HCT116 (cell line): ENCODE data around the gene RIN3. TPM values are rescaled to one million over a fixed set of nuclear protein-coding genes. Genes with fewer than 3 reads are reported as not detected.

Source experiments
- ATAC-seq: fragments of 200-7000 bp; cut with Tn5 transposase; 2 replicates; pipeline ENCODE4 v1.9.1; 2020; ENCODE audit warnings: mild to moderate bottlenecking, moderate library complexity
- BruUV-seq: library from RNA; stranded (reverse); fragments of 400-500 nt; replicated peaks from 2 replicates; lab custom pipeline; 2021; lab: Mats Ljungman, UMichigan
- CTCF ChIA-PET: fragments of 300-600 bp; sonication (Branson Sonifier 250); formaldehyde crosslinking; loops from one replicate; lab custom pipeline; 2021; ENCODE audit warnings: antibody characterized with exemption; lab: Charles Lee
- POLR2A ChIA-PET: fragments of 300-600, 350-600 bp; sonication (Branson Sonifier 250); formaldehyde crosslinking; loops from one replicate; lab custom pipeline; 2021; ENCODE audit warnings: antibody characterized with exemption; lab: Charles Lee
- RAD21 ChIA-PET, 2 experiments: fragments of 300-600 bp; sonication (Branson Sonifier 250); formaldehyde crosslinking; loops; one replicate each; lab custom pipeline; 2023; ENCODE audit warnings: low total read pairs in 2 of 2; ENCODE audit not compliant: uncharacterized antibody in 2 of 2, unreplicated experiment in 2 of 2, low non-redundant PET in 1 of 2; lab: Charles Lee
- DNase-seq: peaks from one replicate; pipeline ENCODE4 v3.0.0-alpha.2; 2010; ENCODE audit warnings: low read depth, low spot score
- H2AFZ ChIP-seq: fragments of 200-600 bp; shearing (Covaris generic), sonication (generic); 2 replicates; pipeline ENCODE4 v1.6.1; 2017; ENCODE audit warnings: low read depth, mixed run types, mixed read lengths, antibody characterized with exemption, low read length; ENCODE audit not compliant: poor library complexity, severe bottlenecking
- H3K27ac ChIP-seq: 2 replicates; pipeline ENCODE4 v1.5.1; 2012; ENCODE audit warnings: low read depth, low read length
- H3K27me3 ChIP-seq: fragments of 200-600 bp; sonication (generic); 2 replicates; pipeline ENCODE4 v1.6.1; 2016; ENCODE audit warnings: mixed run types, low read length, mixed read lengths; ENCODE audit not compliant: insufficient read depth
- H3K36me3 ChIP-seq, 2 experiments: fragments of 200-500 bp in 1 of 2; fragments of 200-600 bp in 1 of 2; sonication (Bioruptor generic) in 1 of 2; sonication (generic) in 1 of 2; 2 replicates each; pipeline versions ENCODE4 v1.5.1 to v1.6.1; 2014 to 2016; ENCODE audit warnings: low read length in 2 of 2, inconsistent platforms in 1 of 2, mixed read lengths in 1 of 2, mixed run types in 1 of 2; ENCODE audit not compliant: insufficient read depth in 2 of 2, control insufficient read depth in 1 of 2
- H3K4me1 ChIP-seq, 2 experiments: fragments of 200-600 bp in 1 of 2; sonication (generic) in 1 of 2; 2 replicates each; pipeline versions ENCODE4 v1.5.1 to v1.6.1; 2012 to 2017; ENCODE audit warnings: low read length in 2 of 2, inconsistent platforms in 1 of 2, mild to moderate bottlenecking in 1 of 2, mixed read lengths in 1 of 2, mixed run types in 1 of 2, moderate library complexity in 1 of 2; ENCODE audit not compliant: insufficient read depth in 2 of 2, control insufficient read depth in 1 of 2
- H3K4me2 ChIP-seq: fragments of 200-600 bp; sonication (generic); 2 replicates; pipeline ENCODE4 v1.6.1; 2017; ENCODE audit warnings: mixed run types, low read length, mixed read lengths
- H3K4me3 ChIP-seq, 2 experiments: fragments of 200-600 bp in 1 of 2; sonication (generic) in 1 of 2; replicated peaks in 1 of 2; 2 replicates each; pipeline ENCODE4 v1.5.1; 2011 to 2016; ENCODE audit warnings: low read length in 2 of 2, control low read depth in 1 of 2, low read depth in 1 of 2, mild to moderate bottlenecking in 1 of 2, mixed read lengths in 1 of 2, mixed run types in 1 of 2
- H3K79me2 ChIP-seq: fragments of 200-600 bp; sonication (generic); 2 replicates; pipeline ENCODE4 v1.6.1; 2017; ENCODE audit warnings: mild to moderate bottlenecking, mixed run types, low read length, moderate library complexity, mixed read lengths; ENCODE audit not compliant: insufficient read depth
- H3K9ac ChIP-seq: fragments of 200-600 bp; sonication (generic); 2 replicates; pipeline ENCODE4 v1.6.1; 2016; ENCODE audit warnings: low read length, mixed read lengths
- H3K9me2 ChIP-seq: fragments of 200-600 bp; sonication (generic), shearing (Covaris generic); 2 replicates; pipeline ENCODE4 v1.6.1; 2017; ENCODE audit warnings: mixed run types, mild to moderate bottlenecking, moderate library complexity; ENCODE audit not compliant: insufficient read depth
- H3K9me3 ChIP-seq, 2 experiments: fragments of 200-500 bp in 1 of 2; fragments of 200-600 bp in 1 of 2; sonication (Bioruptor generic) in 1 of 2; sonication (generic) in 1 of 2; 2 replicates each; pipeline ENCODE4 v1.6.1; 2014 to 2017; ENCODE audit warnings: low read length in 2 of 2, mixed read lengths in 2 of 2, inconsistent platforms in 1 of 2, low read depth in 1 of 2, mild to moderate bottlenecking in 1 of 2, mixed run types in 1 of 2, moderate library complexity in 1 of 2; ENCODE audit not compliant: control insufficient read depth in 1 of 2, insufficient read depth in 1 of 2
- H4K20me1 ChIP-seq: fragments of 200-600 bp; sonication (generic), shearing (Covaris generic); 2 replicates; pipeline ENCODE4 v1.6.1; 2017; ENCODE audit warnings: mixed run types, mild to moderate bottlenecking, moderate library complexity; ENCODE audit not compliant: insufficient read depth
- JUND ChIP-seq: IDR thresholded peaks from 2 replicates; pipeline ENCODE4 v1.6.1; 2012
- POLR2A ChIP-seq: IDR thresholded peaks from 2 replicates; pipeline ENCODE4 v1.7.0; 2011; ENCODE audit warnings: borderline replicate concordance; ENCODE audit not compliant: insufficient read depth, insufficient read length; ENCODE audit errors: extremely low read depth
- POLR2AphosphoS5 ChIP-seq: IDR thresholded peaks from 2 replicates; pipeline ENCODE4 v1.6.1; 2011; ENCODE audit warnings: mild to moderate bottlenecking, low read depth, low read length, moderate library complexity
- REST ChIP-seq: IDR thresholded peaks from 2 replicates; pipeline ENCODE4 v1.6.1; 2012; ENCODE audit warnings: low read depth
- SRF ChIP-seq: IDR thresholded peaks from 2 replicates; pipeline ENCODE4 v1.6.1; 2012; ENCODE audit warnings: low read depth
- TCF7L2 ChIP-seq: IDR thresholded peaks from 2 replicates; pipeline ENCODE4 v1.7.0; 2011; ENCODE audit warnings: borderline replicate concordance, inconsistent platforms; ENCODE audit not compliant: insufficient read depth, insufficient read length; ENCODE audit errors: extremely low read depth
- intact Hi-C: fragments of 100-400 bp; cut with micrococcal nuclease; formaldehyde crosslinking; loops from 2 replicates; pipeline ENCODE4 v1.10.0; 2022
- total RNA-seq: library from RNA; stranded (reverse); gene quantifications from one replicate; pipeline ENCODE4 v1.2.1, GENCODE V29; 2021; ENCODE audit not compliant: unreplicated experiment

RIN3 gene
- total RNA-seq, 1 experiment from 2014 or later = 22.2 TPM

DNA sequence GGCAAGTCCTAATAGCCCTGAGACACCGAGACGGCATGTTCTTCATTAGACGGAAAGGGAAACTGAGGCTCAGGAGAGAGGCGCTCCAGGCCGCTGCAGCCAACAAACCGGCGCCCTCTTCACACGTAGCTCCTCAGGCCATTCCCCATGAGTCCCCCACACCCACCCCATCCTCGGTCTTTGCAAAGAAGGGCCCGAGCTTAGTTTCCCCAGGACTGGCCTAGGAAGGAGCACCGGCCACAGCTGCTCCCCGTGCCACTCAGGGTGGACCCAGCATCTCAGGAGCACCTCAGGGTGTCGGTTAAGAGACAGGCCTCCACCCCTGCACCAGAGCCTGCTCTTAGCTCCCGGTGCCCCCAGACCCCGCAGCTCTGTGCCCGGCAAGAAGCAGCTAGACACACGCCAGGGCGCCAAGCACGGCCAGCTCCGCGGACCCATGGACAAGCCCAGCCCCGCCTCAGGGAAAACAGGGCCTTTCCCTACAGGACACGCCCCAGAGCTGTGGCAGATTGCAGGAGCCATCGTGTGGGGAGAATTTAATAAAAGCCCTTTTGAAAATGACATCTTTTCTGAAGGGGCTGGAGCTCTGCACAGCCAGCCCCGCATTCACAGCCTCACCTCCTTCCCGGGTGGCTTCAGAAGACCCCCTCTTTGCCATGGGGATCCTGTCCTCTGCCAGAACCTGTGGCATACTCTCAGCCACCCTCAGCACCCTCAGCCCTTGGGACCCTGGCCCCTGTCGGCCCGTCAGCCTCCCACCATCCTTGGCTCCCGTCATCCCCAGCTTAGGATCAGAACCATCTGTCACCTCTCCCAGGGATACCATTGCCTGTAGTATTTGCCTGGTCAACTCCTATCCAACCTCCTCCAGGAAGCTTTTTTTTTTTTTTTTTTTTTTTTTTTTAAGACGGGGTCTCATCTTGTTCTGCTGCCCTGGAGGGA, 175.1 kb downstream of the RIN3 start:
- no peak for ATAC-seq
- H3K9ac ChIP-seq = peak overlapping the region; percentile 55; the same call in 1 of the 2 replicates
- H3K9me2 ChIP-seq = no peaks in the 10 kb centered on the region
- peak overlapping the region; percentile 93 for H3K27ac ChIP-seq
- peaks cover 27 to 49% of the 10 kb centered on the region in 2 experiments for H3K4me1 ChIP-seq
- no peaks in the 10 kb centered on the region for H3K9me3 ChIP-seq
- no peaks in the 10 kb centered on the region for H4K20me1 ChIP-seq
- no peak for DNase-seq
- H3K4me3 ChIP-seq = peak overlapping the region; percentile 43 to 58
- H3K4me2 ChIP-seq = peak overlapping the region; percentile 80
- H3K79me2 ChIP-seq = no peaks in the 10 kb centered on the region
- ChIA-PET POLR2A (interaction anchor here (0.7 kb wide), 1 partner anchor 10 kb away, joined by 3 read pairs; no protein-coding TSS in a partner anchor), CTCF (interaction anchor here (1.0 to 1.4 kb wide), 5 partner anchors 38 to 582 kb away, joined by 3 to 7 read pairs (median 3); partner anchors contain the start of genes ATXN3 and LGMN), RAD21 (no interaction called here)
- H2AFZ ChIP-seq = no peak overlapping the region
- intact Hi-C loops = loop anchor here (10.0 kb wide), 3 partner anchors 96 to 214 kb away; no protein-coding TSS in a partner anchor
- no peak for TF ChIP-seq SRF
- no peak for TF ChIP-seq TCF7L2
- no peak for TF ChIP-seq REST
- TF ChIP-seq JUND = no peak
- no peak for TF ChIP-seq POLR2A
- TF ChIP-seq POLR2AphosphoS5 = no peak
- H3K27me3 ChIP-seq = peaks cover 9% of the 10 kb centered on the region; the same call in 1 of the 2 replicates
- no peaks in the 10 kb centered on the region for H3K36me3 ChIP-seq
- BruUV-seq = TSS peak; percentile 39
